GM19023 (cell line): ENCODE results near the gene RDH14.

Experiments used
- ATAC-seq: cut with Tn5 transposase; IDR thresholded peaks from one replicate; pipeline ENCODE4 v1.9.1; 2021; ENCODE audit warnings: mild to moderate bottlenecking, moderate library complexity; ENCODE audit not compliant: unreplicated experiment

Gene RDH14

GRCh38 chr2:18578033-18578432 is 17.6 kb upstream of the RDH14 start:
- ATAC-seq = no peak

- ATAC-seq = no peak
Observed at GRCh38 chr2:18566145-18566769, 5.8 kb upstream of the RDH14 start.

GRCh38 chr2:18560797-18561085 is 288 bp upstream of the RDH14 start:
- ATAC-seq = peak; percentile 0

- ATAC-seq = no peak
Observed at GRCh38 chr2:18559531-18560030, 872 bp downstream of the RDH14 start.

GRCh38 chr2:18558458-18558857 is 2.0 kb downstream of the RDH14 start:
- ATAC-seq = no peak

- no peak for ATAC-seq
Observed at GRCh38 chr2:18557121-18557520, 3.3 kb downstream of the RDH14 start.

GRCh38 chr2:18552351-18553077 is 7.9 kb downstream of the RDH14 start:
- ATAC-seq = no peak

GRCh38 chr2:18551623-18552022 is 8.8 kb downstream of the RDH14 start:
- no peak for ATAC-seq

- ATAC-seq = no peak
Observed at GRCh38 chr2:18551169-18551568, 9.3 kb downstream of the RDH14 start.

- ATAC-seq = no peak
Observed at GRCh38 chr2:18550433-18550832, 10.0 kb downstream of the RDH14 start.

GRCh38 chr2:18549083-18549482 is 11.4 kb downstream of the RDH14 start:
- no peak for ATAC-seq

- no peak for ATAC-seq
Observed at GRCh38 chr2:18548621-18549020, 11.8 kb downstream of the RDH14 start.

- ATAC-seq = peak; percentile 69
Observed at GRCh38 chr2:18546567-18546966, 13.9 kb downstream of the RDH14 start.

- no peak for ATAC-seq
Observed at GRCh38 chr2:18545384-18545783, 15.1 kb downstream of the RDH14 start.

GRCh38 chr2:18544171-18544570 is 16.3 kb downstream of the RDH14 start:
- ATAC-seq = no peak

GRCh38 chr2:18540872-18541271 is 19.6 kb downstream of the RDH14 start:
- ATAC-seq = no peak

- ATAC-seq = no peak
Observed at GRCh38 chr2:18536697-18537096, 23.8 kb downstream of the RDH14 start.

- no peak for ATAC-seq
Observed at GRCh38 chr2:18536100-18536499, 24.4 kb downstream of the RDH14 start.

GRCh38 chr2:18531194-18531593 is 29.3 kb downstream of the RDH14 start:
- ATAC-seq = no peak

GRCh38 chr2:18527822-18528221 is 32.6 kb downstream of the RDH14 start:
- no peak for ATAC-seq

GRCh38 chr2:18527326-18527725 is 33.1 kb downstream of the RDH14 start:
- ATAC-seq = no peak

GRCh38 chr2:18526429-18526828 is 34.0 kb downstream of the RDH14 start:
- ATAC-seq = no peak

- ATAC-seq = no peak
Observed at GRCh38 chr2:18525852-18526251, 34.6 kb downstream of the RDH14 start.
